ENCODE measurements around the gene NIPAL3.

The NIPAL3 gene

GRCh38 chr1:24426744-24427544, 11.3 kb downstream of the NIPAL3 start:
- no peaks in the 10 kb centered on the region for H3K79me2 ChIP-seq (ENCODE audit: control insufficient read depth, insufficient read depth, low read length)
- H2BK5ac ChIP-seq (ENCODE audit: low read length), result no peak overlapping the region

GRCh38 chr1:24427545-24427862, 11.9 kb downstream of the NIPAL3 start:
- DNase-seq, result no peak
- no peak overlapping the region for H3K23ac ChIP-seq (ENCODE audit: low read length)
- H4K5ac ChIP-seq (ENCODE audit: low read length), result no peak overlapping the region
- H3K27me3 ChIP-seq (ENCODE audit: insufficient read depth, low read length, poor library complexity), result no peaks in the 10 kb centered on the region
- no peak overlapping the region for H2BK120ac ChIP-seq (ENCODE audit: low read depth, low read length)
- H3K4me3 ChIP-seq (ENCODE audit: low read length), result no peak overlapping the region
- no peak overlapping the region for H3K18ac ChIP-seq (ENCODE audit: low read length)
- no peak overlapping the region for H3K9ac ChIP-seq (ENCODE audit: low read length)
- H2BK5ac ChIP-seq (ENCODE audit: low read length), result no peak overlapping the region
- no peak overlapping the region for H2BK15ac ChIP-seq (replicated peaks; ENCODE audit: low read depth)
- no peak overlapping the region for H3K27ac ChIP-seq (ENCODE audit: low read depth, low read length)
- no peak overlapping the region for H3K56ac ChIP-seq (ENCODE audit: low read length)
- WGBS (ENCODE audit: extremely low coverage, insufficient coverage, low lambda C conversion rate), result no CpG with 5 or more reads among the region's 1 CpG
- H3K4ac ChIP-seq (ENCODE audit: low read depth, low read length), result no peak overlapping the region
- H4K8ac ChIP-seq (ENCODE audit: low read depth, low read length), result no peak overlapping the region
- no peaks in the 10 kb centered on the region for H3K4me1 ChIP-seq (ENCODE audit: control insufficient read depth, low read depth, low read length)
- H3K36me3 ChIP-seq (ENCODE audit: control insufficient read depth, insufficient read depth, low read length), result no peaks in the 10 kb centered on the region
- no peaks in the 10 kb centered on the region for H3K79me1 ChIP-seq (ENCODE audit: low read length)
- no peak overlapping the region for H3K4me2 ChIP-seq (ENCODE audit: low read length)
- H3K79me2 ChIP-seq (ENCODE audit: control insufficient read depth, insufficient read depth, low read length), result no peaks in the 10 kb centered on the region
- no peak overlapping the region for H2AK5ac ChIP-seq (ENCODE audit: low read length)

More at GRCh38 chr1:24426744-24427544, 11.3 kb downstream of the NIPAL3 start:
- H2BK15ac ChIP-seq (replicated peaks; ENCODE audit: low read depth), result no peak overlapping the region
- no peak overlapping the region for H3K56ac ChIP-seq (ENCODE audit: low read length)
- H3K27ac ChIP-seq (ENCODE audit: low read depth, low read length), result no peak overlapping the region
- no peaks in the 10 kb centered on the region for H3K79me1 ChIP-seq (ENCODE audit: low read length)
- no peak overlapping the region for H4K5ac ChIP-seq (ENCODE audit: low read length)
- no peaks in the 10 kb centered on the region for H3K4me1 ChIP-seq (ENCODE audit: control insufficient read depth, low read depth, low read length)
- H3K23ac ChIP-seq (ENCODE audit: low read length), result no peak overlapping the region
- no CpG with 5 or more reads among the region's 7 CpGs for WGBS (ENCODE audit: extremely low coverage, insufficient coverage, low lambda C conversion rate)
- H3K18ac ChIP-seq (ENCODE audit: low read length), result no peak overlapping the region
- no peak overlapping the region for H4K8ac ChIP-seq (ENCODE audit: low read depth, low read length)
- DNase-seq, result no peak
- H2AK5ac ChIP-seq (ENCODE audit: low read length), result no peak overlapping the region
- no peaks in the 10 kb centered on the region for H3K27me3 ChIP-seq (ENCODE audit: insufficient read depth, low read length, poor library complexity)
- no peak overlapping the region for H3K4ac ChIP-seq (ENCODE audit: low read depth, low read length)
- no peak overlapping the region for H3K4me2 ChIP-seq (ENCODE audit: low read length)
- no peak overlapping the region for H3K4me3 ChIP-seq (ENCODE audit: low read length)
- no peak overlapping the region for H2BK120ac ChIP-seq (ENCODE audit: low read depth, low read length)
- H3K36me3 ChIP-seq (ENCODE audit: control insufficient read depth, insufficient read depth, low read length), result no peaks in the 10 kb centered on the region
- H3K9ac ChIP-seq (ENCODE audit: low read length), result no peak overlapping the region

GRCh38 chr1:24435782-24436365, 20.3 kb downstream of the NIPAL3 start:
- Histone ChIP-seq H3K9ac (ENCODE audit: low read length) (no peak overlapping the region), H3K23ac (ENCODE audit: low read length) (no peak overlapping the region), H3K4me3 (ENCODE audit: low read length) (no peak overlapping the region), H3K27me3 (ENCODE audit: insufficient read depth, low read length, poor library complexity) (no peaks in the 10 kb centered on the region), H3K4ac (ENCODE audit: low read depth, low read length) (no peak overlapping the region), H3K18ac (ENCODE audit: low read length) (no peak overlapping the region), H2BK15ac (replicated peaks; ENCODE audit: low read depth) (no peak overlapping the region), H4K8ac (ENCODE audit: low read depth, low read length) (no peak overlapping the region), H3K56ac (ENCODE audit: low read length) (no peak overlapping the region), H4K5ac (ENCODE audit: low read length) (no peak overlapping the region), H3K79me2 (ENCODE audit: control insufficient read depth, insufficient read depth, low read length) (no peaks in the 10 kb centered on the region), H2AK5ac (ENCODE audit: low read length) (no peak overlapping the region), H3K79me1 (ENCODE audit: low read length) (no peaks in the 10 kb centered on the region), H3K27ac (ENCODE audit: low read depth, low read length) (no peak overlapping the region), H2BK120ac (ENCODE audit: low read depth, low read length) (no peak overlapping the region), H3K36me3 (ENCODE audit: control insufficient read depth, insufficient read depth, low read length) (peaks cover 2% of the 10 kb centered on the region), H3K4me2 (ENCODE audit: low read length) (no peak overlapping the region), H2BK5ac (ENCODE audit: low read length) (no peak overlapping the region), H3K4me1 (ENCODE audit: control insufficient read depth, low read depth, low read length) (peaks cover 3% of the 10 kb centered on the region)
- DNase-seq, result no peak
- WGBS (ENCODE audit: extremely low coverage, insufficient coverage, low lambda C conversion rate), result no CpG with 5 or more reads among the region's 8 CpGs

- H2BK15ac ChIP-seq (replicated peaks; ENCODE audit: low read depth), result no peak overlapping the region
- no peaks in the 10 kb centered on the region for H3K27me3 ChIP-seq (ENCODE audit: insufficient read depth, low read length, poor library complexity)
- H4K5ac ChIP-seq (ENCODE audit: low read length), result no peak overlapping the region
- H2AK5ac ChIP-seq (ENCODE audit: low read length), result no peak overlapping the region
- no peak overlapping the region for H2BK120ac ChIP-seq (ENCODE audit: low read depth, low read length)
- no peak overlapping the region for H3K23ac ChIP-seq (ENCODE audit: low read length)
- no peak overlapping the region for H4K8ac ChIP-seq (ENCODE audit: low read depth, low read length)
- no peak overlapping the region for H3K4me3 ChIP-seq (ENCODE audit: low read length)
- H3K9ac ChIP-seq (ENCODE audit: low read length), result no peak overlapping the region
- no peak overlapping the region for H2BK5ac ChIP-seq (ENCODE audit: low read length)
- H3K4ac ChIP-seq (ENCODE audit: low read depth, low read length), result no peak overlapping the region
- H3K56ac ChIP-seq (ENCODE audit: low read length), result no peak overlapping the region
- no peak overlapping the region for H3K27ac ChIP-seq (ENCODE audit: low read depth, low read length)
- WGBS (ENCODE audit: extremely low coverage, insufficient coverage, low lambda C conversion rate), result no CpG with 5 or more reads among the region's 9 CpGs
- H3K18ac ChIP-seq (ENCODE audit: low read length), result no peak overlapping the region
- no peaks in the 10 kb centered on the region for H3K79me1 ChIP-seq (ENCODE audit: low read length)
- no peak overlapping the region for H3K4me2 ChIP-seq (ENCODE audit: low read length)
- peaks cover 2% of the 10 kb centered on the region for H3K36me3 ChIP-seq (ENCODE audit: control insufficient read depth, insufficient read depth, low read length)
- peaks cover 3% of the 10 kb centered on the region for H3K4me1 ChIP-seq (ENCODE audit: control insufficient read depth, low read depth, low read length)
- DNase-seq, result no peak
- no peaks in the 10 kb centered on the region for H3K79me2 ChIP-seq (ENCODE audit: control insufficient read depth, insufficient read depth, low read length)
Measured at GRCh38 chr1:24437631-24438396, 22.2 kb downstream of the NIPAL3 start.

GRCh38 chr1:24438423-24438901, 22.9 kb downstream of the NIPAL3 start:
- Histone ChIP-seq H3K4me1 (ENCODE audit: control insufficient read depth, low read depth, low read length) (peaks cover 3% of the 10 kb centered on the region), H3K9ac (ENCODE audit: low read length) (no peak overlapping the region), H3K36me3 (ENCODE audit: control insufficient read depth, insufficient read depth, low read length) (no peaks in the 10 kb centered on the region), H3K79me2 (ENCODE audit: control insufficient read depth, insufficient read depth, low read length) (no peaks in the 10 kb centered on the region), H4K5ac (ENCODE audit: low read length) (no peak overlapping the region), H3K4me3 (ENCODE audit: low read length) (no peak overlapping the region), H3K27ac (ENCODE audit: low read depth, low read length) (no peak overlapping the region), H3K27me3 (ENCODE audit: insufficient read depth, low read length, poor library complexity) (no peaks in the 10 kb centered on the region), H3K4ac (ENCODE audit: low read depth, low read length) (no peak overlapping the region), H2BK120ac (ENCODE audit: low read depth, low read length) (no peak overlapping the region), H2BK15ac (replicated peaks; ENCODE audit: low read depth) (no peak overlapping the region), H3K23ac (ENCODE audit: low read length) (no peak overlapping the region), H3K18ac (ENCODE audit: low read length) (no peak overlapping the region), H3K4me2 (ENCODE audit: low read length) (no peak overlapping the region), H2AK5ac (ENCODE audit: low read length) (no peak overlapping the region), H4K8ac (ENCODE audit: low read depth, low read length) (no peak overlapping the region), H2BK5ac (ENCODE audit: low read length) (no peak overlapping the region), H3K56ac (ENCODE audit: low read length) (peak overlapping the region; percentile 10), H3K79me1 (ENCODE audit: low read length) (no peaks in the 10 kb centered on the region)
- WGBS (ENCODE audit: extremely low coverage, insufficient coverage, low lambda C conversion rate), result no CpG with 5 or more reads among the region's 9 CpGs
- peak; percentile 25 for DNase-seq
